Endothelial cell (in vitro differentiated cells): Measurements from ENCODE around the gene GAB2. TPM values are rescaled to one million over a fixed set of nuclear protein-coding genes. Genes with fewer than 3 reads are reported as not detected.
A peak's percentile ranks its signal among the peaks of the same experiment; 100 is the strongest.

Experiments
- DNase-seq: peaks from one replicate; pipeline ENCODE4 v3.0.0; 2021; ENCODE audit warnings: low spot score
- H3K27ac Mint-ChIP-seq: one replicate; pipeline ENCODE4 v1.8.0; 2021; ENCODE audit warnings: mixed read lengths, inconsistent platforms; ENCODE audit not compliant: unreplicated experiment
- H3K27me3 Mint-ChIP-seq: one replicate; pipeline ENCODE4 v1.8.0; 2021; ENCODE audit warnings: mild to moderate bottlenecking, moderate library complexity, mixed read lengths, inconsistent platforms; ENCODE audit not compliant: unreplicated experiment
- H3K36me3 Mint-ChIP-seq: one replicate; pipeline ENCODE4 v1.8.0; 2021; ENCODE audit warnings: mild to moderate bottlenecking, low read depth, mixed read lengths, inconsistent platforms; ENCODE audit not compliant: unreplicated experiment
- H3K4me1 Mint-ChIP-seq: one replicate; pipeline ENCODE4 v1.8.0; 2021; ENCODE audit warnings: mild to moderate bottlenecking, mixed read lengths, inconsistent platforms; ENCODE audit not compliant: unreplicated experiment
- H3K4me3 Mint-ChIP-seq: one replicate; pipeline ENCODE4 v1.8.0; 2021; ENCODE audit warnings: mild to moderate bottlenecking, mixed read lengths, inconsistent platforms; ENCODE audit not compliant: unreplicated experiment
- H3K9me3 Mint-ChIP-seq: one replicate; pipeline ENCODE4 v1.8.0; 2021; ENCODE audit warnings: mixed read lengths, inconsistent platforms; ENCODE audit not compliant: unreplicated experiment
- total RNA-seq: library from RNA; stranded (reverse); fragmentation: NEBNext Ultra II Directional; extraction: Animal tissue kit (Norgen Biotek cat#: 25700); gene quantifications from one replicate; pipeline ENCODE4 v1.2.1, GENCODE V29; 2021; ENCODE audit not compliant: unreplicated experiment
- TF ChIP-seq, protein P1 (sequence below): fragments of 200-600 bp; sonication (generic); IDR thresholded peaks from one replicate; pipeline ENCODE4 v1.5.0; 2021; ENCODE audit warnings: antibody characterized with exemption; ENCODE audit not compliant: unreplicated experiment

Gene GAB2
- total RNA-seq, 1 donor from 2014 or later = 81.0 TPM

GRCh38 chr11:78397398-78397797 is 20.2 kb downstream of the GAB2 start:
- DNase-seq = no peak
- H3K9me3 Mint-ChIP-seq = no peaks in the 10 kb centered on the region
- TF ChIP-seq, protein P1, sequence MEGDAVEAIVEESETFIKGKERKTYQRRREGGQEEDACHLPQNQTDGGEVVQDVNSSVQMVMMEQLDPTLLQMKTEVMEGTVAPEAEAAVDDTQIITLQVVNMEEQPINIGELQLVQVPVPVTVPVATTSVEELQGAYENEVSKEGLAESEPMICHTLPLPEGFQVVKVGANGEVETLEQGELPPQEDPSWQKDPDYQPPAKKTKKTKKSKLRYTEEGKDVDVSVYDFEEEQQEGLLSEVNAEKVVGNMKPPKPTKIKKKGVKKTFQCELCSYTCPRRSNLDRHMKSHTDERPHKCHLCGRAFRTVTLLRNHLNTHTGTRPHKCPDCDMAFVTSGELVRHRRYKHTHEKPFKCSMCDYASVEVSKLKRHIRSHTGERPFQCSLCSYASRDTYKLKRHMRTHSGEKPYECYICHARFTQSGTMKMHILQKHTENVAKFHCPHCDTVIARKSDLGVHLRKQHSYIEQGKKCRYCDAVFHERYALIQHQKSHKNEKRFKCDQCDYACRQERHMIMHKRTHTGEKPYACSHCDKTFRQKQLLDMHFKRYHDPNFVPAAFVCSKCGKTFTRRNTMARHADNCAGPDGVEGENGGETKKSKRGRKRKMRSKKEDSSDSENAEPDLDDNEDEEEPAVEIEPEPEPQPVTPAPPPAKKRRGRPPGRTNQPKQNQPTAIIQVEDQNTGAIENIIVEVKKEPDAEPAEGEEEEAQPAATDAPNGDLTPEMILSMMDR = no peak

DNA sequence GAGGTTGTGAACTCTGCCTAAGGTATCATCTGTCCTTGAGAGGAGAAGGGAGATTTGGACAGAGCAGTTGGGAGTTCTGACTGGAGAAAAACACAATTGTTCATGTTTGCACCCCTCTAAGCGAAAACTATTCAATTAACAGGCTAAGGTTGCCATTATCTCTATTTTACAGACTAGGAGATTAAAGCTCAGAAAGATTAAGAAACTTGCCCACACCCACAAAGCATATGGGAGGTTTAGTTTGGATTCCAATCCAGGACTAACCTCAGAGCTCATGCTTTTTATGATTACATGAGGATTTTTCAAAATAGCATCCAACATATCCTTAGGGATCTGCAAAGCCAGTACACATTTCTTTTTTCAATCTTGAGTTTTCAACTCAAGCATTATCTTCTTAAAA is 22.0 kb downstream of the GAB2 start:
- peaks cover 12% of the 10 kb centered on the region for H3K36me3 Mint-ChIP-seq
- no peaks in the 10 kb centered on the region for H3K9me3 Mint-ChIP-seq
- peaks cover 39% of the 10 kb centered on the region for H3K4me1 Mint-ChIP-seq
- TF ChIP-seq, protein P1 = no peak
- DNase-seq = no peak
- H3K27ac Mint-ChIP-seq = no peak overlapping the region
- H3K27me3 Mint-ChIP-seq = no peaks in the 10 kb centered on the region
- no peak overlapping the region for H3K4me3 Mint-ChIP-seq

More at GRCh38 chr11:78397398-78397797, 20.2 kb downstream of the GAB2 start:
- H3K27me3 Mint-ChIP-seq = peaks cover 1% of the 10 kb centered on the region
- no peak overlapping the region for H3K4me3 Mint-ChIP-seq
- peaks cover 37% of the 10 kb centered on the region for H3K4me1 Mint-ChIP-seq
- H3K27ac Mint-ChIP-seq = no peak overlapping the region
- peaks cover 12% of the 10 kb centered on the region for H3K36me3 Mint-ChIP-seq

DNA sequence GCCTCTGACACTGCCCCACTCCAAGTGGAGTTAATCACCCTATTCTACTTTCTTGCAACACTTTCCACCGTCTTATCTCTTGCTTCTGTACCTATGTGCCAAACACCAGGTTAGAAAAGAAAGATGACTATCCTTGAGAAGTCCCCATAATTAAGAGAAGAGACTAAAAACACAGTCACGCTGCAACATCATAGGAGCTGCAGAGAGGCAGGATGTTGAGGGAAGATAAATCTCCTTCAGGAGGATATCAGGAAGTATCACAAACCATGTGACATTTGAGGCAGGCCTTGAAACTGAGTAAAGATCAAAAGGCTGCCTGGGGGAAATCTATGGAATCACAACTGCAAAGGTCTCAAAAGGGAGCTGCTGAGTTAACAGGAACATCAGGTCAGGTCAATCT is 24.8 kb downstream of the GAB2 start:
- Mint-ChIP-seq H3K4me1 (peaks cover 33% of the 10 kb centered on the region), H3K27ac (peak overlapping the region; percentile 38), H3K36me3 (peaks cover 13% of the 10 kb centered on the region), H3K9me3 (no peaks in the 10 kb centered on the region), H3K4me3 (no peak overlapping the region), H3K27me3 (peaks cover 2% of the 10 kb centered on the region)
- TF ChIP-seq, protein P1 = no peak
- DNase-seq = no peak

DNA sequence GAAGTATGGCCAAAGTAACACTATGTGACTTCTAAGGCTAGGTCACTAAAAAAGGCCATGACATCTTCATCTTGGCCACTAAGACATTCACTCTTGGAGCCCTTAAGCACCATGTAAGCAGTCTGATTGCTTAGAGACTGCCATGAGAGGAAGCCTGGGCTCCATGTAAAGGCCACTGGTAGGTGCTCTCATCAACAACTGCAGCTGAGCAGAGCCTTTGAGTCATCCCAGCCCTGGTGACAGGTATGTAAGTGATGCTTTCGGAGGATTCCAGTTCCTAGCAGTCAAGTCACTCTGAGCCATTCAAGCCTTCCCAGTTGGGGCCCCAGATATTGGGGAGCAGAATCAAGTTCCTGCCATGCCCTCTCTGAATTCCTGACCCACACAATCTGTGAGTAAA is 26.2 kb downstream of the GAB2 start:
- peaks cover 2% of the 10 kb centered on the region for H3K27me3 Mint-ChIP-seq
- H3K36me3 Mint-ChIP-seq = peaks cover 13% of the 10 kb centered on the region
- no peak for DNase-seq
- H3K27ac Mint-ChIP-seq = no peak overlapping the region
- TF ChIP-seq, protein P1 = no peak
- H3K4me1 Mint-ChIP-seq = peaks cover 38% of the 10 kb centered on the region
- H3K9me3 Mint-ChIP-seq = no peaks in the 10 kb centered on the region
- no peak overlapping the region for H3K4me3 Mint-ChIP-seq

DNA sequence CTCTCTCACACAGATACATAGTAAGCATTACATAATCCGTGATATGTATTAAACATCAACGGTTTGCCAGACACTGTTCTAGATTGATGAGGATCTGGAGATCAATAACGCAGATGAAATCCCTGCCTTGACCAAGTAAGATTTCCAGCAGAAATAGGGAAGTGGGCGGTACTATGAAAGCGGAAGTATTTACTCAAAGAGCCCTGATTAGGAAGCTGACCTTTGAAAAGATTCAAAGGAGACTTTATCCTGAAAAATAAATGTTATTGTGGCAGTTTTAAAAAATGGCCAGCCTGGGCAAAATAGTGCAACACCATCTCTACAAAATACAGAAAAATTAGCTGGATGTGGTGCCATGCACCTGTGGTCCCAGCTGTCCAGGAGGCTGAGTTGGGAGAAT is 26.8 kb downstream of the GAB2 start:
- Mint-ChIP-seq H3K27ac (no peak overlapping the region), H3K27me3 (peaks cover 2% of the 10 kb centered on the region)

More for the DNA sequence above, 26.8 kb downstream of the GAB2 start:
- H3K36me3 Mint-ChIP-seq = peaks cover 13% of the 10 kb centered on the region
- no peak for DNase-seq
- peaks cover 38% of the 10 kb centered on the region for H3K4me1 Mint-ChIP-seq
- H3K4me3 Mint-ChIP-seq = no peak overlapping the region
- TF ChIP-seq, protein P1 = no peak
- H3K9me3 Mint-ChIP-seq = no peaks in the 10 kb centered on the region
